Stimulated activated effector memory CD8-positive, alpha-beta T cell treated with anti-CD3 and anti-CD28 coated beads, Interleukin-12 subunit alpha, Interleukin-12 subunit beta, amount 100 ng/mL, for 72 hours (primary cell): Measurements from ENCODE around the gene SHROOM2.

ENCODE experiments used
- ATAC-seq: fragments of 150-1000 bp; cut with Tn5 transposase; 2 replicates; pipeline ENCODE4 v1.10.0; 2021
- DNase-seq, 2 donors: peaks; one replicate each; pipeline ENCODE4 v3.0.0; 2021 to 2022; ENCODE audit warnings: low spot score in 2 of 2
- H3K27ac Mint-ChIP-seq: one replicate; pipeline ENCODE4 v1.8.0; 2022; ENCODE audit warnings: mild to moderate bottlenecking, mixed read lengths
- H3K36me3 Mint-ChIP-seq: one replicate; pipeline ENCODE4 v1.8.0; 2022; ENCODE audit warnings: mild to moderate bottlenecking, mixed read lengths
- H3K4me1 Mint-ChIP-seq: one replicate; pipeline ENCODE4 v1.8.0; 2022; ENCODE audit warnings: mixed read lengths
- H3K4me3 Mint-ChIP-seq: one replicate; pipeline ENCODE4 v1.8.0; 2022; ENCODE audit warnings: mild to moderate bottlenecking, mixed read lengths
- H3K9me3 Mint-ChIP-seq: one replicate; pipeline ENCODE4 v1.8.0; 2022; ENCODE audit warnings: mixed read lengths

The SHROOM2 gene

DNA sequence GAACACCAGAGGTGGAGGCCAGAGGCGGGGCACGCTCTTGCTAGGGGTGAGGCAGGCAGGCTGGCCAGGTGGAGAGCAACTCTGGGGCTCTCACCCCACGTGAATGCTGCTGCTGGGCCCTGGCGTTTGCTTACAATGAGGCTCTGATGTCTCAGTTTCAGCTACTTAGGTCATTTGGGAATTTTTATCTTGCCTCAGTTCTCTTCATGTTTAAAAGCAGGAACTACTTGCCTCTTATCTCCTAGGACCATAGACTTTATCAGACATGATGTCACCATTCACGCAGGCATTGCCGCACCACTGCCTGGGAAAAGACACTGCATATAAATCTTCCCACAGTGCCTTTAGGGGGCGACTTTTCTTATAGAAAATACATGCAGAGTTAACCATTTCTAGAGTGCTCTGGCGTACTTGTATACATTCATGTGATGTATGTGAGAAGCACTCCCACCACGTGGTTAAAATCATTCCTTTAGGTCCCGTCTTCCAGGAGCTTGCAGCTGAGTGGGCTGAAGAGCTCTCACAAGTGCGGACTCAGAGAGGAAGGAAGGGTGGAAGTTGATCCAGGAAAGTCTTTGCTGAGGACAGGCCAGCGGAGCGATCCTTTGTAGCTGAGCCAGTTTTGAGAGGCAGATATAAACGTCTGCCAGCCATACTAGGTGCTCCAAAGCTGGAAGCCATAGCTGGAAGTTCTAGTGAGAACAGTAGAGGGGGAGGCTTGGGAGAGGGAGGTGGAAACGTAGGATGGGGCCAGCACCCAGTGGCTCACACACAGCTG, 96.6 kb downstream of the SHROOM2 start:
- H3K36me3 Mint-ChIP-seq: no peaks in the 10 kb centered on the region
- H3K4me3 Mint-ChIP-seq: no peak overlapping the region
- H3K9me3 Mint-ChIP-seq: no peaks in the 10 kb centered on the region
- H3K27ac Mint-ChIP-seq: no peak overlapping the region
- DNase-seq (no peak), ATAC-seq (no peak)
- no peaks in the 10 kb centered on the region for H3K4me1 Mint-ChIP-seq

DNA sequence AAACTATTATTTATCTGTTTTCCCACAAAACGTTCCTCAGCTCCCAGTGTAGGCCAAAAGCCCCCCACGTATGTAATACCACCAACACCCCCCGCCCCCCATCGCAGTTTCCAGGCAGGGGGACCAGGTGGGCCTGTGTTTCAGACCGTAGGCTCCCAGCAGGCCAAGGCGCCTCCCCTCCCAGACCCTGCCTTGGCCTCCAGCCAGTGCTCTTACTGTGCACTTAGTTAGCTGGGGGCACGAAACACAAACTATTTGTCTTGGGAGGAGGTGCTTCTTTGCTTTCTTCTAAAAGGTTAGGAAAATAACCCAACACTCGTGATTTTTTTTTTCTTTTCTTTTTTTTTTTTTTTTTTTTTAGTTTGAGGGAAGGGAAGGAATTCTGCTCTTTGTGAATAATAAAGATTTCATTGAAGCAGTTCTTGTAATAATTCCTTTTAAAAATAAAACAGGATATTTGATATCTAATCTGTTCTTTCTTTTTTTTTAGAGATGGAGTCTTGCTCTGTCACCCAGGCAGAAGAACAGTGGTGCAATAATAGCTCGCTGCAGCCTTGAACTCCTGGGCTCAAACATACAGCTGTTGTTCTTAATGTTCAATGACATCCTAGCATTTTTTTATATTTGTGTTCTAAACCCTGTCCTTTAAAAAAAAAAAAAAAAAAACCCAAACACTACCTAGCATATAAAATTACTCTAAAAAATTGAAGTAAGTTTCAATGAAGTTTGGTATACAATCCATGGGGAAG, 98.0 kb downstream of the SHROOM2 start:
- H3K9me3 Mint-ChIP-seq: no peaks in the 10 kb centered on the region
- ATAC-seq (no peak), DNase-seq (no peak)
- H3K27ac Mint-ChIP-seq: no peak overlapping the region
- H3K36me3 Mint-ChIP-seq: no peaks in the 10 kb centered on the region
- no peak overlapping the region for H3K4me3 Mint-ChIP-seq
- no peaks in the 10 kb centered on the region for H3K4me1 Mint-ChIP-seq

DNA sequence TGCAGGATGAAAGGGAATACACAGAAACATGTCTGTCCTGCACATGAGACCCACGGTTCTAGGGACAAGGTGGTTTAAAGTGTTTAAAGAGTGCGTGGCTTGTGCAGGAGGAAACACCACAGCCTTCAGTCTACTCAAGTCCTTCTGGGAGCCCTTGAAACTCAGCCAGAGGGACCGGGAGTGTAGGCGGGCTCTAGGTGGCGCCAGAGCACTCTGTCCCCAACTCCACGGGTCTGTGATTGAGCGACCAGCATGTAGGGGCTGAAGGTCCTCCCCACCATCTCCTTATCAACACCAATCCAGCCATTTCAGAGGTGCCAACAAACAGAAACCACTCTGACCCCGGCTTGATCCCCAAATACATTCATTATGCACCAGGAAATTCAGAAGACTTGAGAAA, 98.9 kb downstream of the SHROOM2 start:
- ATAC-seq (peak; percentile 84), DNase-seq (peak; percentile 19 to 68)
- Mint-ChIP-seq H3K4me3 (no peak overlapping the region), H3K27ac (no peak overlapping the region), H3K9me3 (no peaks in the 10 kb centered on the region), H3K4me1 (no peaks in the 10 kb centered on the region), H3K36me3 (no peaks in the 10 kb centered on the region)

GRCh38 chrX:9887659-9888297, 101.5 kb downstream of the SHROOM2 start:
- Mint-ChIP-seq H3K9me3 (no peaks in the 10 kb centered on the region), H3K4me1 (no peaks in the 10 kb centered on the region), H3K36me3 (no peaks in the 10 kb centered on the region), H3K27ac (no peak overlapping the region), H3K4me3 (no peak overlapping the region)
- no peak for DNase-seq
- no peak for ATAC-seq

DNA sequence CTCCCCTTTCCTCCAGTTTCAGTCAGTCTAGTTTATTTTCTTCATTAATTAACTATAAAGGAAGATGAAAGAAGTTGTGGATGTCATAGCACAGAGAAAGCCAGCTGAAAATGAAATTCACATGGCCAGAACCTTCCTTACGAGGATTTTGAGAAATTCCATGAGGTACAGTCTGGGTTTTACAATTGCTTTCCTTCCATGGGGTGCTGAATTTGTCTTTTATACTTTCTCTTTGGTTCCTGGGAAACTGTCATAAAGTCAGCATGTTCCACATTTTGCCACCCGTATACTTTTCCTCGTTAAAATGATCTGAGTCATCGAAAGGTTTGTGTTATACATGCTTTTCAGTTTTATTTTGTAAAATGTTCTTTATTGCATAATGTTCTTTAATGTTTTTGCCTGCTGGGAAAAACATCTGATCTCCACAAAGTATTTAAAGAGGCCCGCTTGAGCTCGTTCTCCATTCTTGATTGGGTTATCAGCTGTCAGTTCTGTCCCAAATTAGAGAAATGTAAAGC, 102.8 kb downstream of the SHROOM2 start:
- DNase-seq: no peak
- no peaks in the 10 kb centered on the region for H3K36me3 Mint-ChIP-seq
- H3K4me1 Mint-ChIP-seq: no peaks in the 10 kb centered on the region

GRCh38 chrX:9890681-9891091, 104.5 kb downstream of the SHROOM2 start:
- no peaks in the 10 kb centered on the region for H3K4me1 Mint-ChIP-seq

More for the DNA sequence above, 102.8 kb downstream of the SHROOM2 start:
- Mint-ChIP-seq H3K4me3 (no peak overlapping the region), H3K9me3 (no peaks in the 10 kb centered on the region), H3K27ac (no peak overlapping the region)
- ATAC-seq: no peak

DNA sequence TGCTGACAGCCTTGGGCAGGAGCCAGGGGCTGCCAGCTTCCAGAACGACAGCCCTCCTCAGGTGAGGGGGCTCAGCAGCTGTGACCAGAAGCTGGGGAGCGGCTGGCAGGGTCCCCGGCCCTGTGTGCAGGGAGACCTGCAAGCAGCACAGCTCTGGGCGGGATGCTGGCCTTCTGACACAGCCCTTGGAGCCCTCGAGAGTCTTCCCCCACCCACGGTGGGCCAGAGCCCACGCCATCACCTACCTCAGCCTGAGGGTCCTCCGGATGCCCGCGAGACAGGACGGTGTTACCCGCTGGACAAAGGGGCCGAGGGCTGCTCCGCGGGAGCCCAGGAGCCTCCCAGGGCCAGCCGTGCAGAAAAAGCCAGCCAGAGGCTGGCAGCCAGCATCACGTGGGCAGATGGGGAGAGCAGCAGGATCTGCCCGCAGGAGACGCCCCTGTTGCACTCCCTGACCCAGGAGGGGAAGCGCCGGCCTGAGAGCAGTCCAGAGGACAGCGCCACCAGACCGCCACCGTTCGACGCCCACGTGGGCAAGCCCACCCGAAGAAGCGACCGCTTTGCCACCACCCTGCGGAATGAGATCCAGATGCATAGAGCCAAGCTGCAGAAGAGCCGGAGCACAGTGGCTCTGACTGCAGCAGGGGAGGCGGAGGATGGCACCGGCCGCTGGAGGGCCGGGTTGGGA, 109.1 kb downstream of the SHROOM2 start:
- Mint-ChIP-seq H3K4me3 (no peak overlapping the region), H3K36me3 (no peaks in the 10 kb centered on the region), H3K4me1 (peaks cover 14% of the 10 kb centered on the region), H3K27ac (no peak overlapping the region), H3K9me3 (no peaks in the 10 kb centered on the region)
- no peak for DNase-seq
- ATAC-seq: no peak

More at GRCh38 chrX:9890681-9891091, 104.5 kb downstream of the SHROOM2 start:
- Mint-ChIP-seq H3K36me3 (no peaks in the 10 kb centered on the region), H3K9me3 (no peaks in the 10 kb centered on the region), H3K27ac (no peak overlapping the region), H3K4me3 (no peak overlapping the region)
- ATAC-seq: no peak
- DNase-seq: no peak

- no peak for ATAC-seq
- Mint-ChIP-seq H3K36me3 (no peaks in the 10 kb centered on the region), H3K4me1 (peaks cover 15% of the 10 kb centered on the region), H3K9me3 (no peaks in the 10 kb centered on the region), H3K4me3 (no peak overlapping the region), H3K27ac (no peak overlapping the region)
- no peak for DNase-seq
Observed at GRCh38 chrX:9897761-9898161, 111.5 kb downstream of the SHROOM2 start.

DNA sequence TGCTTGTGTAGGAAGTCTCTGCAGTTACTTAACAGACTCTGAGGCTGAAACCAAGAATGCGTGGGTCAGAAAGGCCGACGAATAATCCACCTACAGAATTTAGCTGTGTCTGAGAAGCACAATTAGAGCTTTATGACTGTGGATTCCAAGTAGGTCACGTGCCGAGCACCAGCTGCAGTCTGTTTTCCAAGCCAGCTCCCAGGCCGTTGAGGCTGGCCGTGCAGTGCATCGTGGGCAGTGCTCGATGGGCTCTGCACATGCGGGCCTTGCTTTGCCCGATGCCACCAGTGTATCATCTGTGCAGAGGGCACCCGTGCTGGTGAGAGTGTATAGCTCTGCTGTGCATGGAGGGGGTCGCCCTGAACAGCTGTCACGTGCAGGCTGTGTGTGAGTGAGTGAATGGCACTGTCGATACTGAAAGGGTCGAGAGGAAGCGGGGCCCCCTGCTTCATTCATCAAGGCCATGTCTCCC, 113.4 kb downstream of the SHROOM2 start:
- no peaks in the 10 kb centered on the region for H3K9me3 Mint-ChIP-seq
- no peak overlapping the region for H3K27ac Mint-ChIP-seq
- H3K4me1 Mint-ChIP-seq: peaks cover 15% of the 10 kb centered on the region
- H3K4me3 Mint-ChIP-seq: no peak overlapping the region
- ATAC-seq: peak; percentile 75
- H3K36me3 Mint-ChIP-seq: no peaks in the 10 kb centered on the region
- DNase-seq: peak in 1 of 2 donors; percentile 49

DNA sequence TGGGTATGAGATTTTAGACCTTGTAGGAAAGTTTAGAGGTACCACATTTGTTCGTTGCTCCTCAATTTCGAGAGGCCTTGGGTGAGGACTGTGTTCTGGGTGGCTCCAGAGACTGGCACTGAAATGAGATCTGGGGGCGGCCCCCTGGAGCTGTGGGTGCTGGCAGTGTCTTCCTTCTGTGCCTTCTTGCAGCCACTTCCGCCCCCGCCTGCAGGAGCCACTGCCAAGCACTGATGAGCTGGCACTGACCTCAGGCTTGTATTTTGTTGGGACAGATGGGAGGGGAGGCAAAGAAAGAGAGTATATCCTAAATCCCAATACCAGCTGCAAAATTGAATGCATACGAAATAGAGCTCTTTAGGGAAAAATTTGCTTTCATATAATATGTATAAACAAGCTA, 116.4 kb downstream of the SHROOM2 start:
- no peak for ATAC-seq
- no peaks in the 10 kb centered on the region for H3K9me3 Mint-ChIP-seq
- no peak for DNase-seq
- H3K27ac Mint-ChIP-seq: no peak overlapping the region
- H3K36me3 Mint-ChIP-seq: no peaks in the 10 kb centered on the region
- peaks cover 20% of the 10 kb centered on the region for H3K4me1 Mint-ChIP-seq
- no peak overlapping the region for H3K4me3 Mint-ChIP-seq

GRCh38 chrX:9903146-9903545, 116.9 kb downstream of the SHROOM2 start:
- no peak for DNase-seq
- Mint-ChIP-seq H3K4me1 (peaks cover 20% of the 10 kb centered on the region), H3K9me3 (no peaks in the 10 kb centered on the region), H3K4me3 (no peak overlapping the region), H3K36me3 (no peaks in the 10 kb centered on the region), H3K27ac (no peak overlapping the region)
- no peak for ATAC-seq

DNA sequence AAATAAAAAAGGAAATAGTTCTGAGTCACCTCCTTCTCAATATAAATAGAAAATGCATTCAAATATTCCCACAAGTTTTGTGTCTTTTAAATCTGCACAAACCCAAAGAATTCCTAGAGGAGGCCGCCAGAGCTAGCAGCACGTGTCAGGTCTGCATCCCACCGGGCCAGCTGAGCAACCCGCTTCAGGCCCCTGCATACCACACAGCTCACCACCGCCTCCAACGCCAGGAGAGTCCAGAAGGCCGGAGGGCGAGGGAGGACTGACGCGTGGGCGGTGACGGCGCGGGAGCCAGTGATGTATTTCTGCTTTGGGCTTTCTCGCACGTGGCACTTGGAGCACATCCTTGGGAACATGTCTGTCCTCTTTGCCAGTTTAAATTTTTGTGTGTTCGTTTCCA, 119.1 kb downstream of the SHROOM2 start:
- no peaks in the 10 kb centered on the region for H3K36me3 Mint-ChIP-seq
- no peak overlapping the region for H3K27ac Mint-ChIP-seq
- H3K4me1 Mint-ChIP-seq: peaks cover 7% of the 10 kb centered on the region
- H3K9me3 Mint-ChIP-seq: no peaks in the 10 kb centered on the region
- no peak for DNase-seq
- ATAC-seq: no peak
- H3K4me3 Mint-ChIP-seq: no peak overlapping the region

- Mint-ChIP-seq H3K36me3 (no peaks in the 10 kb centered on the region), H3K27ac (no peak overlapping the region), H3K4me1 (peaks cover 4% of the 10 kb centered on the region), H3K9me3 (no peaks in the 10 kb centered on the region), H3K4me3 (no peak overlapping the region)
- DNase-seq: no peak
- no peak for ATAC-seq
Observed at GRCh38 chrX:9905721-9906120, 119.5 kb downstream of the SHROOM2 start.

GRCh38 chrX:9906919-9907318, 120.7 kb downstream of the SHROOM2 start:
- H3K4me1 Mint-ChIP-seq: peaks cover 4% of the 10 kb centered on the region
- ATAC-seq (no peak), DNase-seq (no peak)
- no peak overlapping the region for H3K4me3 Mint-ChIP-seq
- H3K36me3 Mint-ChIP-seq: no peaks in the 10 kb centered on the region
- H3K9me3 Mint-ChIP-seq: no peaks in the 10 kb centered on the region
- H3K27ac Mint-ChIP-seq: no peak overlapping the region
